Globus pallidus (tissue), 1 donor: ENCODE results near the gene ASNSD1.

Experiments used
- DNase-seq: peaks from one replicate; pipeline ENCODE4 v3.0.0-alpha.2; 2015; ENCODE audit warnings: low spot score

Gene ASNSD1

GRCh38 chr2:189661148-189661956 is at the start of gene ASNSD1:
ASNSD1 (plus strand) TSS chr2:189661459; CDS start chr2:189666133, 4,674 bp downstream.
- peak; percentile 99 for DNase-seq

GRCh38 chr2:189613077-189613636 is 48.1 kb upstream of the ASNSD1 start:
- DNase-seq: no peak

- DNase-seq: no peak
These were observed 47.4 kb upstream of the ASNSD1 start for GRCh38 chr2:189613650-189614420.

- no peak for DNase-seq
These were observed 46.7 kb upstream of the ASNSD1 start for GRCh38 chr2:189614585-189614984.

GRCh38 chr2:189618197-189618596 is 43.1 kb upstream of the ASNSD1 start:
- no peak for DNase-seq

GRCh38 chr2:189621781-189622180 is 39.5 kb upstream of the ASNSD1 start:
- DNase-seq: no peak

GRCh38 chr2:189623049-189623448 is 38.2 kb upstream of the ASNSD1 start:
- DNase-seq: no peak

- no peak for DNase-seq
These were observed 36.5 kb upstream of the ASNSD1 start for GRCh38 chr2:189624648-189625355.

- no peak for DNase-seq
These were observed 35.6 kb upstream of the ASNSD1 start for GRCh38 chr2:189625636-189626035.

- no peak for DNase-seq
These were observed 33.5 kb upstream of the ASNSD1 start for GRCh38 chr2:189627789-189628188.

- no peak for DNase-seq
These were observed 32.3 kb upstream of the ASNSD1 start for GRCh38 chr2:189628817-189629530.

GRCh38 chr2:189629531-189630453 is 31.5 kb upstream of the ASNSD1 start:
- no peak for DNase-seq

GRCh38 chr2:189631849-189632248 is 29.4 kb upstream of the ASNSD1 start:
- no peak for DNase-seq

GRCh38 chr2:189633392-189633811 is 27.9 kb upstream of the ASNSD1 start:
- no peak for DNase-seq

- DNase-seq: no peak
These were observed 25.9 kb upstream of the ASNSD1 start for GRCh38 chr2:189635353-189635752.

- DNase-seq: no peak
These were observed 22.8 kb upstream of the ASNSD1 start for GRCh38 chr2:189638301-189639006.

GRCh38 chr2:189639007-189639609 is 22.2 kb upstream of the ASNSD1 start:
- no peak for DNase-seq

- no peak for DNase-seq
These were observed 20.3 kb upstream of the ASNSD1 start for GRCh38 chr2:189641002-189641401.

GRCh38 chr2:189641590-189641989 is 19.7 kb upstream of the ASNSD1 start:
- DNase-seq: no peak
